NCI-H2171 (cell line): Measurements from ENCODE around the gene NCKAP5.

Source experiments
- DNase-seq: peaks from one replicate; lab custom pipeline; 2025; lab: John Stamatoyannopoulos, UW

NCKAP5 gene

DNA sequence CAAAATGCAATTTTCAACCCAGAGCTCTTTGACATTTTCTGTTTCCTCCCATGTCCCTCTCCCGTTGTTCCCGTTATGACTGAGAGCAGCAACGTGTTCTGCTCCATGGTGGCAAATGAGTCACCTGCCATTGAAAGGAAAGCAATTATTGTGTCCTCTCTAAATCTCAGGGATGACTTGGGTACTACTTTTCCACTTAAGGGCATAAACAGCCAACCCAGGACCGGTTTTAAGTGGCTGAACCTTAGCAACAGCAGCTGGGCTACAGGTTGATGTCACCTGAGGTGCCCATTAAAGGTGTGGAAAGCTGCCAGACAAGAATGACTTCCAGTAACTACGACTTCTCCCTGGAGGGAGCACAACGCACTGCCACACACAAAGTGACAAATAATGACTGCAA, 236.8 kb downstream of the NCKAP5 start:
- no peak for DNase-seq

DNA sequence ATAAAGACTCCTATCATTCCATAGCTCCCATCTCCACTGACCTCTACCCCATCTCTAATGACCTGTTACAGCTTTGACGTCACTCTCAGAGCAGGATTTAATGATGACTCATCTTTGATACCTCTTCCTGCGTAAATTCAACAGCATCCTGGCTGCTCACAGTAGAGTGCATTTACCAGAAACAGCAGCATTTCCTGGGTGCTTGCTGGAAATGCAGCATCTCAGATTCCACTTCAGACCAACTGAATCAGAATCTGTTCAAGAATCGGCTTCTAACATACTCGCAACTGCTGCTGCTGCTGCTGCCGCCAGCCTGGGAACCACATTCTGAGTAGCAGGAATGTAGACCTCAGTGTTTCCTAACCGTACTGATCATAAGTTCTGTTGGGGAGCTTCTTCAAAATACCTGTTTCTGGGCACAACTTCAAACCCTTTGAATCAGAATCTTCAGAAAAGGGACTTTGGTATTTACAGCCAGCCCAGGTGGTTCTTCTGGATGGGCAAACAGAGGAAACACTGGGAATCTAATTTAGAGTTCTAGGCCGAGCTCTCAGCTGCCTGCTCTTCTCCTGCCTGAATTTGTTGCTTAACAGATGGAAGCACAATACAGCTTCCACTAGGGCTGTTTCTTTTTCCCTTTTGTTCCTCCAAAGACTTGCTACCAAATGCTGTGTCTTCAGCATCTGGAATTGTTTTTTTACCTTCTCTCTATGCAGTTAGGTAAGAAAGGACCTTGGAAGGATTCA, 241.4 kb downstream of the NCKAP5 start:
- DNase-seq: no peak

DNA sequence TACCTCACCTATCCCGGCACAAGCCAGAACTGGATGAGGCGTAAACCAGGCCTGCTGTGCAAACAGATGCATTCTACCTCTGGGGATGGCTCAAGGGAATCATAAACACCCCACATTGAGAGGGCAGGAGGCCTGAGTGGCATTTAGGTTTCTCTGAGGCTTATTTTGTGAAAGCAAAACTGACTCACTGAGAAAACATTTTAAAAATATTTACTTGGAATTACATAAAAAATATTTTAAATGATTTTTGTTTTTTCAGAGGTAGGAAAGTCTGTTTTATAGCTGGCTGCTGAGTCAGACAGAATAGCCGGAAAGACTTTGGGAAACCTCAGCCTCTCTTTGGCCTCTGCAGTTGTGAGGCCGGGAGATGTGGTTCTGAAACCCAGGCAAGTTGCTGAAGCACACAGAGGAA, 244.1 kb downstream of the NCKAP5 start:
- no peak for DNase-seq

DNA sequence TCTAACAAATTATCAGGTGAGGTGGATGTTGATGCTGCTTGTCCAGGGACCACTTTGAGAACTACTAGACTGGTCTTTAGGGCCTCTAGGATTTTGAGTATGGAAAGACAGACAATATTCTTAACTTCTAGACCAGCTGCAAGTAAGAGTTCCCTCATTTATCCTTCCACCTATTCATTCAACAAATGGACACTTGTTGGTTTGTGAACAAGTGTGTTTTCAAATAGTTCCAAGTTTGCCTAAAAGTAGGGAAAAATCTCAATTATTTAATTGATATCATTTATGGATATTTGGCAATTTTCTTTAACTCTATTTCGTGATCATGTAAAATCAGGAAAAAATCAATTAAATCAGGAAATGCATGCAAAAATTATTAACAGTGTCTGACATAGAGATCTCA, 245.4 kb downstream of the NCKAP5 start:
- no peak for DNase-seq

DNA sequence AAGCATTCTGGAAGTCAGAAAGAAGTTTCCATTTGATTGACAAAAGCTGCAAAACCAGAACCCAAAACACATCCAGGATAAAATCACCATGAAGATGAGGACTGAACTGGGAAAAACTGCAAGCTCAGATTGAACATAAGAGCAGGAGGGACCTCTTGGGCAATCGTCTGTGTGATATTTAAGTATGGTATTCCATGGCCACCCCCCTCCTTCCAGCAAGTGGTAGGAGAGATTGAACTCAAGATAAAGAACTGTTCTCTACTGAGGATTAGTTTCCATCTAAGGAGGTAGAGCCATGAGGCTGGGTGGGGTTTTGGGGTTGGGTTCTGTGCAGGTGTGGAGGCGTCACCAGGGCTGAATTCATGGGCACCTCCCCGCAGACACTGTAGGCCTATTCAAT, 251.1 kb downstream of the NCKAP5 start:
- no peak for DNase-seq

DNA sequence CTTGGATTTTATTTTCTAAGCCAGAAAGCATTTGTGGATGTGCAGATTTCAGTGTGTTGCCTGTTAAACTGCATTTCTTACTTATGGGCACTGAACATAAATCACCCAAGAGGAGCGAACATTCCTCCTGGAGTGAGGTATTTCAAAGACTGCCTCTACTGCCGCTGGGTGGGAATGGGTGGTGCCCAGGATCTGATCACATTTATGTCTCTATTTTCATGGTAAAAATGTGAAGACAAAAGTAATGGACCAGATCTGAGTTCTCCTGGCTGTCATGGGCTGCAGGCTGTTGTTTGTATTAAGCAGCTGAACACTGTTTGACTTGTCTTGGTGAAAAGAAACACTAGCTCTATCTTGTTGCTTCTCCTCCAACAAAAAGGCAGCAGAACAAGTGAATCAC, 251.7 kb downstream of the NCKAP5 start:
- DNase-seq: no peak

DNA sequence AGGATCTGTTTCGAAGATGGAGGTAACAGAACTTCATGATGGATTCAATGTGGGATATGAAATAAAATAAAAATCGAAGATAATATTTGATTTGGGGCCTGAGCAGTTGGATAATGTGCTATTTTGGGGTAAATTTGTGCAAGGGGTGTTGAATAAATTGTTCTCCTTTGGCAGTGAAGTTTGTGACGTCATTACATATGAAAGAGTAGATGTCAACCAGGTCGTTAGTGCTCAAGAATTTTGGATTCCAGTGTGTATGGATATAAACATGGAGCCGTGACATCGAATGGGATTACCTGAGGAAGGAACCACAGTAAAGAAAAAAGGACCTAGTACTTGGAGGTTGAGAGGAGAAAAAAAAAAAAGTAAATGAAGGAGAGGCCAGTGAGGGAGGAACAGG, 253.0 kb downstream of the NCKAP5 start:
- DNase-seq: no peak

DNA sequence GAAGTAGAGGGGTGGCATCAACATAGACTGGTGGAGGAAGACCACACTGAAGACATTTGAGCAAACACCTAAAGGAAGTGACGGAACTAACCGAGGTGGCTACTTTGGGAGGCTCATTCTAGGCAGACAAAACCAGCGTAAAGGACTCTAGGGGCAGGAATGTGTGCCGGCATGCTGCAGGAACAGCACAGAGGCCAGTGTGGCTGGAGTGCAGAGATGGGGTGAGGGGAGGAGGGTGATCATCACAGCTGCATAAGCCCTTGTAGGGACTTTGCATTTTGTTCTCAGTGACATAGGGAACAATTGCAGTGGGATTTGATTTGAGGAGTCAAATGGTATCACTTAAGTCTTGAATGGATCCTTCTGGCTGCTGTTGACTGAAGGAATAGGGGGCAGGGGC, 253.5 kb downstream of the NCKAP5 start:
- DNase-seq: no peak

DNA sequence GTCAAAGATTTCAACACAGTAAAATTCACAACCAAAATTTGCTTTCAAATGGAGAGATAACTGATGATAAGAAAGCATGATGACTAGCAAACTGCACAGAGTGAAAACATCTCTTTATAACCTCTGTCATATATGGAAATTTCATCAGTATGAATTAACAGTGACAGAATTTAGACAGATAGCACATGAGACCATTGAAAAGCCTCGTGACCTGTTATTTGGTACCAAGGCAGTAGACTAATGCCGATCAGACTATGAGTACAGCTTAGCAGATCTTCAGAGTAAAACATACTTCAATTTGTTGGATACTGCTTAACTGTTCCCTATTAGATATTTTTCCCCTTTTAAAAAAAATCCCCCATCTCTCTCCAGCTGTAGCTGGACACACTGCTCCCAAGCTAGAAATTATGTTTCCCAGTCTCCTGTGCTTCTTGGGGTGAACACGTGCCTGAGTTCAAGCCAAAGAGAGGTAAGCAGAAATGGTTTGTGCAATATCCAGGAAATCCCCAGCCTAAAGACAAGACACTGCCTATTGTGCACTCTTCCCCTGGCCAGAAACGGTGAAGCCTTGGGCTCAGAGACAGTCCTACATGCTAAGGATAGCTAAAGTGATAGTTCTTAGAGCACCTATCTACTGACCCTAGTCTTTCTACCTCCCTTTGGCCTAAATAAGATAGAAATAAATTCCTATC, 256.1 kb downstream of the NCKAP5 start:
- no peak for DNase-seq

DNA sequence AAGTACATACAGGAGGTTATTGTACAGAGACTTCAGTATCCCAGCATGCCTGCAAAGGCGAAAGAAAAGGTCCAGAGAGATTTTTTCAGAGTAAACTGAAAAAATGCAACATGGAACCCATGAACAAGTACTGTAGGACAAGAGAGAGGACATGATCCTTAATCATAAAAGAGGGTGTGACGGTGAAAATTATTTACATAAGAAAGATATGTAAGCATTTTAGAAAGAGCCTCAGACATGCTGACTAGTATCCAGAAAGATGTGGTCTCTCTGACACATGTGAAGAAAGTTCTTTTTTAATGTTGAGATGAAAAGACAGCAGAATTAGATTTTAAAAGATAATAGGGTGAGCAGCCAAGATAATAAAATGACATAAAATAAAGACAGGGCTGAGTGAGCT, 262.0 kb downstream of the NCKAP5 start:
- no peak for DNase-seq

DNA sequence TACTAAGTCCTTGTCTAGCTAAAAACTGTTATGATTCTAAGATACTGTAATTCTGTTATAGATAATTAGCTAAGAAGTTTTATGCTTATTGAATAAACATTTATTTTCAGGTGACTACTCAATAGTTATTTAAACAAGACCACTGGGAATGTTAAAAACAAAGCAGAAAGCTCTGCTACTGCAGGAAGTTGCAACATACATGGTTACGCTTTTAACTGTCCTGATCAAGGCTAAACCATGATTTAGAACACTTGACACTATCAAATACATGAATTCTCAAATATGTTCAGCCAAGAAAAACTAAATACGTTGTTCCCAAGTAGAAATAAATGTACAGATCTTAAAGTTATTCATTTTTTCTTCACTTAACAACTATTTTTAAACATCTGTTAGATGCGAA, 263.9 kb downstream of the NCKAP5 start:
- DNase-seq: no peak

DNA sequence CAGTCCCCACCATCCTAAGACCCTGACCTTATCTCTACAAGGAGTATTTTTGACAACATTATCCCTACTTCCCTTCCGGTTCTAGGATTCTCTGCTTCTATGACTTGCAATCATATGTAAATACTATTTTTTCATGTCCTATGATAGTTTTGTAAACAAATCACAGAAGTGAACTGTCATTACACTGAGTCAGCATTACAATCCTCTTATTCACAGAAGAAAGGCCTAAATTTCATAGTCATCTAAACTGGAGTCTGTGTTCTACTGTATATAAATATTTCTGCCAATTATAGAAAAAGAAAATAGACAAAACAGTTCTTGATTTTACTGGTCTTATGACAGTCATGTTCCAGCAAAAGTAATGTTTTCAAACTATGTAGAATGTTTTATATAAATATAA, 265.1 kb downstream of the NCKAP5 start:
- no peak for DNase-seq

DNA sequence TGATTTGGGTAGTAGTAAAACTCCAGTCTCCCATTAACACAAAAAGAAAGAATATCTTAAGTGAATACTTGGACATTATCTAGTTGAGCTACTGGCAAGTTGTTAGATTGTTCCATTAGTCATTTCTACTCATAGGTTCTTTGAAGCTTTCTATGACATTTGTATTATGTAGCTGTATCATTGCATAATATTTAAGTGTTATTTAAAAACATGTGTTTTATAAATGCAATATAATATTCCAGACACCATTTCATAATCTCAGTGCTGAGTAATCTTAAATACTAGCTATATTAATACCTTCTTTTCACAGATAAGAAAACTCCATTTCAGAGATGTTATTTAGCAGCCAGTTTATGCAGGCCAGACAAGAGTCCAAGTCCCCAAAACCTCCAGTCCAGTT, 271.9 kb downstream of the NCKAP5 start:
- no peak for DNase-seq

DNA sequence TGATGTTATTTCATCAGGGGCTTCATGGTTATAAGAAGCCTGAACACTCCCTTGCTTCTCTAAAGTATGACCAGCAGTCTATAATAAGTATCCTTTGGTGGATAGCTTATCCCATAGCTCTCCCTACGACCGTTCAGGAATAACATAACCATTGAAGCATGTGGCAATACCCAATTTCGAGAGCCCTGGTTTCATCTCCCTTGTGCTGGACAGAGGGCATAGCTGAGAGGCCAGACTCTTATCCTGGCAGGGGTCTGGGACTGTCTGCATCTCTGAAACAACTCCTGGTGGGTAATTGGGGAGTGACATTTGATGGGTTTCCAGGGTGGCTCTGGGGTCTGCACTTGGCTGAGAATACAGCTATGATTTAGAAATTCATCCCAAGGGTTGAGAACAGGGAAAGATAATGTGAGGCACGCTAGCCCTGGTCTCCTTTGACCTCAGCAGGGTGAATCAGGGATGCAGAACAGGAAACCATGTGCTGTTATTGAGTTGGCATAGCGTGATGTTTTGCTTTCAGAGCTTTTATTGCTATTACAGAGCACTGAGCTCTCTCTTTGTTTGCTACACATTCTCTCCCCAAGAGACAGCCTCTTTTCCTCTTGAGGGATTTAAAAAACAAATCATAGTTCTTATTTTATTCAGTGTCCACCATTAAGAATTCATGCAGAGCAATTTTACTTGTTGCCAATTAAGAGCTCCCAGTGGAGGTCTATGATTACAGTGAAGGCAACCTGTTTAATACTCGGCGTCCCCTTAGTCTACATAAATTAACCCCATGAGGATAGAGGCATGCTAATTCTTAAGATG, 274.5 kb downstream of the NCKAP5 start:
- DNase-seq: no peak

DNA sequence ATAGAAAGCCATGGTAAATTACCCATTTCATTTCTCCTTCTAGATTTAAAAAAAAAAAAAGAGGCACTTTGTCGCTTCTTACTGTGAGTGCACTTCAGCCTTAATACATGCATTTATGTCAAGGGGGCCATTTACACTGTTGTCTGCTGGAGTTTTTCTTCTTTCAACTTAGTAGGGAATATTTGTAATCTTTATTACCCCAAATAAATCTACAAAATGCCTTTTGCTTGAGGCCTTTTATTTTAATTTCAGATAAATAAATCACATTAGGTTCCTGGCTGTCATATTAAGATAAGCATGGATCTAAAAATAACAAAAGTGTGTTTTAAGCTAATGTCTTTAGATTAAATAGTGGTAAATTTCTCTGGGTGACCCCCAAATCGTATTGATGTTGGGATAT, 276.0 kb downstream of the NCKAP5 start:
- DNase-seq: no peak

DNA sequence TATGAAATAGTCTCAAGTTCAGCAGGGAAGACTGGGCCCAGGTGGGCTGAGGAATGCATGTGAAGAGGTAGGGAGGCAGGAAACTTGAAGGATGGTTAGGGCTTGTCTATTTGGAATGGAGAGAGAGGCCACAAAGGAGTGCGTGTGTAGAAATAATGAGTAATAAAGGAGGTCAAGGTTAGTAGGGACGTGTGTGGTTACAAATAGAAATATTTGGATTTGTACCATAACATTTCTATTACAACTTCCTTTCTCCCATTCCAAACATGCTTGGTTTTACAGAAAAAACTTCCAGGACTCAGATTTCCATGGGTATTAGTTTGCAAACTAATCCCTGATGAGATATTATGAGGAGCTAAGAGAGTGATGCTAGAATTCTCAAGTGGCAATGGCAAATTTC, 280.6 kb downstream of the NCKAP5 start:
- no peak for DNase-seq

DNA sequence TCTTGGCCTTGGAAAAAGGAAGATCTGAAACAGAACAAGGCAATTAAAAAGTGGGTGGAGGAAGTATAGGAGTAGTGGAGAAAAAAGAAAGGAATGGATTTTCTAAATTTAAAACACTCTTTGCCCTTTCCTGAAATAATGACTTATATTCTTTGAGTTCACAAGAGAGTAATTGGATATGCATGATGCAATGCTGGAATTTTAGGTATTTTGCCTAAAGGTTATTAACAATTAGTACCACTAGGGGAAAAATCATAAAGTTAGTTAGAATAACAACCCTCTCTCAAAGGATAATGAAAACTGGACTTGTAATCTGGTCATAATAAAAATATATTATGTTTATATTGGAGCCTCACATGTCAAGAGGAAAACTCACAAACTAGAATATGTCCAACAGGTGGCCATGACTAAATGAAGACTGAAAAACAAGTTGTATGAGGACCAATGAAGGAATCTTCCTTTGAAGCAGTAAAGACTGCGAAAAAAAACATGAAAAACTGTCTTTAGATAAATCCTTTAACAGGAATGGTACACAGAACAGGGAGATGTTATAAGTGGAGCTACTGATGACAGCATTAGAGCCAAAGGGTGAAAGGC, 281.8 kb downstream of the NCKAP5 start:
- DNase-seq: no peak

DNA sequence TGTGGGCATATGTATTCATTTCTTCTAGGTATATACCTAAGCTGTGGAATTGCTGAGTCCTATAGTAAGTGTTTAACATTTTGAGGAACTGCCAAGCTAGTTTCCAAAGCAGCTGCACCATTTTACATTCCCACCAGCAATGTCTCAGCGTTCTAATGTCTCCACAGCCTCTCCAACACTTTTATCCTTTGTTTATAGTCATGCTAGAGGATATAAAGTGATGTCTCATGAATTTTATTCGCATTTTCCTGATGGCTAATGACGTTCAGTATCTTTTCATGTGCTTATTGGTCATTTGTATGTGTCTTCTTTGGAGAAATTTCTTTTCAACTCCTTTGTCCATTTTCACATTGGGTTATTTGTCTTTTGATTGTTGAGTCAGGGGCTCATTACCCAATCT, 295.2 kb downstream of the NCKAP5 start:
- DNase-seq: no peak

DNA sequence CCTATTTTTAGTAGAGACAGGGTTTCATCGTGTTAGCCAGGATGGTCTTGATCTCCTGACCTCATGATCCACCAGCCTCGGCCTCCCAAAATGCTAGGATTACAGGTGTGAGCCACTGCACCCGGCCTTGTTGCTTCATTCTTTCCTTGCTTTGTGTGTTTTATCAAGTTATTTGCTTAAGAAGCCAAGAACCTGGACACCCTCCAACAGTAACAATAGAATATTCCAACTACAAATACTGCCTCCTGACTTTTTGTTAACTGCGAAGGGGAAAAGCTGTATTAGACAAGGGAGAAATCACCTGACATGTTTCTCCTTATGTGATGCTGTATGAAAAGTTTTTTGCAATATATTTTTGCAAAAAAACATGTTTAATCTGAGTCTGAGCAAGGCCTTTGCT, 297.2 kb downstream of the NCKAP5 start:
- DNase-seq: no peak

DNA sequence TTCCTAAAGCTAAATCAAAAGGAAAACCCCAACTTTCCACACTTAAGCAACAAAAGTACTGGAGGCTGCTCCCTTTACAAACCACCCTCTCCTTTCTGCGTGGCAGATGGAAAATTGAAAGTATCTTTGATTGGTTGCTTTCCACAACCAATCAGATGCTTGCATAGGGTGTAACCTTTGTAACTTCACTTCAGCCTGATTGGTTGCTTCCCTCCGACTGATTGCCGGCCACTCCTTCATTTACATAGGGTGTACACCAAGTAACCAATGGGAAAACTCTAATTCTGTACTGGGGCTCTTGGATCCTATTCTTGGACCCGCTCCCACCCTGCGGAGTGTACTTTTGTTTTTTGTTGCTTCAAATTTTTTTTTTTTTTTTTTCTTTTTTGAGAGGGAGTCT, 297.7 kb downstream of the NCKAP5 start:
- no peak for DNase-seq

DNA sequence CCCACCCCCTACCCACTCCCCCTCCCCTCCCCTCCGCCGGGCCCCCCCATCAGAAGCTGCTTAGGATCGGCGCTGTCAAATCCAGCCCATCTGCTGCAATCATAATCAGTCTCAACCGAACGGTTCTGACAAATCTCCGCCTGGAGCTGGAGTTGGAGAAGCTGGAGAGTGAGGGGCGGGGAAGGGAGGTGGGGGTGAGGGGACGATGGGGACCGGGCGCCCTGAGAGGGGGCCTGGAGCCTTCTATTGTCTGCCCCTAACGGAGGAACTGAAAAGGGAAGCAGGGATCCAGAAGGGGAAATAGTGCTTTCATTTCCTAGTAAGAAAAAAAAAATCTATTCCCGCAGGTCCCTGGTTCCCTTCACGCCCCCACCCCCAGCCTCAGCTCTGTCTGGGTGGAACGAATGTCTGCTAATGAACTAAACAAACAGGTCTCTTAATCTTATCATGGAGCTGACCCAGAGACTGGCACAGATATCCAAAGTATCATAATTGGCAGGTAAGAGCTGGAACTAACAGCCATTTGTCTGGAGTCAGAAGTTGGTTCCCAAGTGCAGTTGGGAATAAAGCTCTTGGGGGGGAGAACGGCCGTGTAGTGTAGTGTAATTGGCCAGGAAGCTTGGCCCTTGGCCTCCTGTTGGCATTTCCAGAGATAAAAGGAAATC, 301.2 kb downstream of the NCKAP5 start:
- DNase-seq: no peak
